ENCODE data around the gene MACROD1. TPM values are rescaled to one million over a fixed set of nuclear protein-coding genes. Genes with fewer than 3 reads are reported as not detected.

Gene MACROD1
- total and polyA plus RNA-seq, 9 of the 15 experiments (the other 6 are each of a cell fraction or from before 2014, with no cell fraction given) = 1.1 to 60.0 (median 26.4) TPM

- TF ChIP-seq, protein P1, sequence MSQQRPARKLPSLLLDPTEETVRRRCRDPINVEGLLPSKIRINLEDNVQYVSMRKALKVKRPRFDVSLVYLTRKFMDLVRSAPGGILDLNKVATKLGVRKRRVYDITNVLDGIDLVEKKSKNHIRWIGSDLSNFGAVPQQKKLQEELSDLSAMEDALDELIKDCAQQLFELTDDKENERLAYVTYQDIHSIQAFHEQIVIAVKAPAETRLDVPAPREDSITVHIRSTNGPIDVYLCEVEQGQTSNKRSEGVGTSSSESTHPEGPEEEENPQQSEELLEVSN (IDR thresholded peaks at IDR 0.05; ENCODE audit: borderline replicate concordance in 1 of 2, extremely low read depth in 1 of 2, insufficient read depth in 1 of 2, insufficient read length in 1 of 2, low read depth in 1 of 2, low read length in 1 of 2, poor library complexity in 1 of 2, severe bottlenecking in 1 of 2) = peak; percentile 85 to 91
- TF ChIP-seq ZBTB1 (CRISPR knock-in tag; IDR thresholded peaks at IDR 0.05; ENCODE audit: borderline replicate concordance, low read depth) = peak; percentile 12; the same call in 1 of the 2 replicates
- TF ChIP-seq, protein P2, sequence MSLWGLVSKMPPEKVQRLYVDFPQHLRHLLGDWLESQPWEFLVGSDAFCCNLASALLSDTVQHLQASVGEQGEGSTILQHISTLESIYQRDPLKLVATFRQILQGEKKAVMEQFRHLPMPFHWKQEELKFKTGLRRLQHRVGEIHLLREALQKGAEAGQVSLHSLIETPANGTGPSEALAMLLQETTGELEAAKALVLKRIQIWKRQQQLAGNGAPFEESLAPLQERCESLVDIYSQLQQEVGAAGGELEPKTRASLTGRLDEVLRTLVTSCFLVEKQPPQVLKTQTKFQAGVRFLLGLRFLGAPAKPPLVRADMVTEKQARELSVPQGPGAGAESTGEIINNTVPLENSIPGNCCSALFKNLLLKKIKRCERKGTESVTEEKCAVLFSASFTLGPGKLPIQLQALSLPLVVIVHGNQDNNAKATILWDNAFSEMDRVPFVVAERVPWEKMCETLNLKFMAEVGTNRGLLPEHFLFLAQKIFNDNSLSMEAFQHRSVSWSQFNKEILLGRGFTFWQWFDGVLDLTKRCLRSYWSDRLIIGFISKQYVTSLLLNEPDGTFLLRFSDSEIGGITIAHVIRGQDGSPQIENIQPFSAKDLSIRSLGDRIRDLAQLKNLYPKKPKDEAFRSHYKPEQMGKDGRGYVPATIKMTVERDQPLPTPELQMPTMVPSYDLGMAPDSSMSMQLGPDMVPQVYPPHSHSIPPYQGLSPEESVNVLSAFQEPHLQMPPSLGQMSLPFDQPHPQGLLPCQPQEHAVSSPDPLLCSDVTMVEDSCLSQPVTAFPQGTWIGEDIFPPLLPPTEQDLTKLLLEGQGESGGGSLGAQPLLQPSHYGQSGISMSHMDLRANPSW (CRISPR knock-in tag; IDR thresholded peaks at IDR 0.05) = no peak
- no peak for TF ChIP-seq ZNF551 (CRISPR knock-in tag; IDR thresholded peaks at IDR 0.05)
- TF ChIP-seq KLF13 (tag; IDR thresholded peaks at IDR 0.05; ENCODE audit: borderline replicate concordance, low read depth) = peak; percentile 64
- peak; percentile 52 for TF ChIP-seq E2F4 (CRISPR knock-in tag; IDR thresholded peaks at IDR 0.05; ENCODE audit: low read depth)
- TF ChIP-seq ZNF431 (CRISPR knock-in tag; IDR thresholded peaks at IDR 0.05) = peak; percentile 85
- TF ChIP-seq HNRNPLL (IDR thresholded peaks at IDR 0.05; ENCODE audit: low read depth, low read length, poor library complexity, severe bottlenecking) = no peak
- peak; percentile 94 for TF ChIP-seq LCOR (CRISPR knock-in tag; IDR thresholded peaks at IDR 0.05)
- TF ChIP-seq, protein P3, sequence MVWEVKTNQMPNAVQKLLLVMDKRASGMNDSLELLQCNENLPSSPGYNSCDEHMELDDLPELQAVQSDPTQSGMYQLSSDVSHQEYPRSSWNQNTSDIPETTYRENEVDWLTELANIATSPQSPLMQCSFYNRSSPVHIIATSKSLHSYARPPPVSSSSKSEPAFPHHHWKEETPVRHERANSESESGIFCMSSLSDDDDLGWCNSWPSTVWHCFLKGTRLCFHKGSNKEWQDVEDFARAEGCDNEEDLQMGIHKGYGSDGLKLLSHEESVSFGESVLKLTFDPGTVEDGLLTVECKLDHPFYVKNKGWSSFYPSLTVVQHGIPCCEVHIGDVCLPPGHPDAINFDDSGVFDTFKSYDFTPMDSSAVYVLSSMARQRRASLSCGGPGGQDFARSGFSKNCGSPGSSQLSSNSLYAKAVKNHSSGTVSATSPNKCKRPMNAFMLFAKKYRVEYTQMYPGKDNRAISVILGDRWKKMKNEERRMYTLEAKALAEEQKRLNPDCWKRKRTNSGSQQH (CRISPR knock-in tag; IDR thresholded peaks at IDR 0.05) = 0 out of 2 replicates have a peak, but pooled peaks have one; percentile 32
- peak; percentile 83 for TF ChIP-seq ETS1 (conservative IDR thresholded peaks at IDR 0.05; ENCODE audit: control insufficient read depth, low read depth, low read length)
- TF ChIP-seq ZFP30 (CRISPR knock-in tag; IDR thresholded peaks at IDR 0.05; ENCODE audit: borderline replicate concordance) = no peak
- TF ChIP-seq THRB (CRISPR knock-in tag; conservative IDR thresholded peaks at IDR 0.05) = peak; percentile 12; the same call in 1 of the 2 replicates
- TF ChIP-seq ZNF77 (CRISPR knock-in tag; IDR thresholded peaks at IDR 0.05) = peak; percentile 65; the same call in 1 of the 2 replicates
Measured at GRCh38 chr11:64185175-64185692, 19.3 kb upstream of the MACROD1 start (continued).
